Measurements from ENCODE around the gene FKBP10. TPM values are rescaled to one million over a fixed set of nuclear protein-coding genes. Genes with fewer than 3 reads are reported as not detected.

The FKBP10 gene
- total RNA-seq, 1 donor from 2014 or later, result 81.6 TPM

DNA sequence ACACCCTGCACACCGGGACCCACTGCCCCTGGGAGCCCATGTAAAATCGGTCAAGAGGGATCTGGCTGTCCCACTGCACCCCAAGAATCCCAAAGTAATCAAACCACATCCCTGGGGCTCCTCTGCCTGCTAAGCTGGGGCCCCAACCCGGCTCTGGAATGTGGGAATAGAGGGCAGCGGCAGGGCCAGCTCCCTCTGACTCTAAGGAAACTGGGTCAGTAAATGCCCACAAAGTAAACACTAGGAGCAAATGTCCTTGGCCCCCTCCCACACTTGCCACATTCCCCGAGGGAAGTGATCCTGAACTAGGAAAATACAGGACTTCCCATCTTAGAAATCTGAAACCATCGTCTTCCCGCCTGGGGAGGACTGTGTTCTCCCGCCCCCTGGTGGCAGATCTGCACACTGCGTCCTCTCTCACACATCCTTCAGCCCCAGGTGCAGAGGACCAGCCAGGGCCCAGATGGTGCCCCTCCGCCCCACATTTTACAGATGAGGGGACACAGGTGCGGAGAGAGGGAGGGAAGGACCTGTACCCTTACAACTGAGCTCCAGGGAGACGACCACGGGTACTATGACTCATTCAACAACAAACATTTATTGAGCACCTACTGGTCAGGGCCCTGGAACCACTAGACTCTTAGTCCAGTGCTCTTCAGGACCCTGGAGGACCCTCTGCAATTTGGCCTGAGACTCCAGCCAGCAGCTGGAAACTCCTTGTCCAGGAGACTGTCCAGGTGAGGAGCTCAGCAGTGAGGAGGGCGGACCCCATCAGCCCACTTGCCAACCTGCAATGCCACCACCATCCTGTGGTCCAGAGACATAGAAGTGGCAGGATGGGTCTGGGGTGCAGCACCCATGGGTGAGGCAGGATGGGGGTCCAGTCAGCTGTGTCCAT is 11.2 kb upstream of the FKBP10 start:
- H3K36me3 ChIP-seq (ENCODE audit: control insufficient read depth, insufficient read depth, low read length), result peaks cover 6% of the 10 kb centered on the region
- TF ChIP-seq, protein P1, sequence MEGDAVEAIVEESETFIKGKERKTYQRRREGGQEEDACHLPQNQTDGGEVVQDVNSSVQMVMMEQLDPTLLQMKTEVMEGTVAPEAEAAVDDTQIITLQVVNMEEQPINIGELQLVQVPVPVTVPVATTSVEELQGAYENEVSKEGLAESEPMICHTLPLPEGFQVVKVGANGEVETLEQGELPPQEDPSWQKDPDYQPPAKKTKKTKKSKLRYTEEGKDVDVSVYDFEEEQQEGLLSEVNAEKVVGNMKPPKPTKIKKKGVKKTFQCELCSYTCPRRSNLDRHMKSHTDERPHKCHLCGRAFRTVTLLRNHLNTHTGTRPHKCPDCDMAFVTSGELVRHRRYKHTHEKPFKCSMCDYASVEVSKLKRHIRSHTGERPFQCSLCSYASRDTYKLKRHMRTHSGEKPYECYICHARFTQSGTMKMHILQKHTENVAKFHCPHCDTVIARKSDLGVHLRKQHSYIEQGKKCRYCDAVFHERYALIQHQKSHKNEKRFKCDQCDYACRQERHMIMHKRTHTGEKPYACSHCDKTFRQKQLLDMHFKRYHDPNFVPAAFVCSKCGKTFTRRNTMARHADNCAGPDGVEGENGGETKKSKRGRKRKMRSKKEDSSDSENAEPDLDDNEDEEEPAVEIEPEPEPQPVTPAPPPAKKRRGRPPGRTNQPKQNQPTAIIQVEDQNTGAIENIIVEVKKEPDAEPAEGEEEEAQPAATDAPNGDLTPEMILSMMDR (IDR thresholded peaks at IDR 0.05; ENCODE audit: insufficient read depth, low read length, severe bottlenecking), result peak; percentile 95
- H3K4me3 ChIP-seq (ENCODE audit: low read depth, low read length), result peak overlapping the region; percentile 23
- peak; percentile 79 for DNase-seq (ENCODE audit: low read depth)
- no peaks in the 10 kb centered on the region for H3K27me3 ChIP-seq (ENCODE audit: control insufficient read depth, insufficient read depth, low read length)
- peak; percentile 79 for FAIRE-seq

DNA sequence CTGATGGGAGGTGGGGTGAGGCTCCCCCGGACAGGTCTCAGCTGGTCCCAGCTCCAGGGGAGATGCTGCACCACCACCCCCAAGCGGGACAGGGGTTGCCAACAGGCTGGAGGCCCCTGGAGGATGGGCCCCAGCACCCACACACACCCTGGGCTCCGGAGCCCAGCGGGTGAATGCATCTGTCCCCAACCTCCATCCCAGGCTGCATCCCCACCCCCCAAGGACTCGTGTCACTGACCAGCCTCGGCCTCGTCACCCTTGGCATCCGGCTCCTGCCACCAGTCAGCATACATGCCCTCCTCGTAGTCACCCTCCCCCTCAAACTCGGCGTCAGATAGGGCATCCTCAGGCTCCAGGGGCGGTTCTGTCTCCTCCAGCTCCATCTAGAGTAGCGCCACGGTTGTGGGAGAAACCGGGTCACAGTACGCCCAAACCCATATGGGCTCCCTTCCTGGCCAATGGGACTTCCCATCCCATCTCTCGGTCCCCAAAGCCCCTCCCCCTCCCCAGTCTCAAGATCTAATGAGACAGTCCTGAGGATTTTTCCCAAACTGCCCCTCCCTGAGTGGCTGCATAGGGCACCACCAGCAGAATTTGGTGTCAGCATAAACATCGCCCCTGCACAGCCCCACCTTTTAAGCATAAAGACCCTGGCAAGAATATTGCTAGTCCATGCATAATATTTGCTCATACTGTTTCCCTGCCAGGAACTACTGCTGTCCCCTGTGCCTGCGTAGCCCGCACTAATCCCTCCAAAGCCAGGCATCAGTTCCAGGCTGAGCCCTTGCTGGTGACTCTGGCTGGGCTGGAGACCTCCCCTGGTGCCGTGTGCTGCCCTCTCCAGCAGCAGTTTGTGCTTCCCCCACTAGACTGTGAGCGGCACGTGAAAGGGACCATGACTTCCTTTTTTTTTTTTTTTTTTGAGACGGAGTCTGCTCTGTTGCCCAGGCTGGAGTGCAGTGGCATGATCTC is 9.5 kb upstream of the FKBP10 start:
- FAIRE-seq (no peak), DNase-seq (ENCODE audit: low read depth) (no peak)
- H3K27me3 ChIP-seq (ENCODE audit: control insufficient read depth, insufficient read depth, low read length), result no peaks in the 10 kb centered on the region
- no peak overlapping the region for H3K4me3 ChIP-seq (ENCODE audit: low read depth, low read length)
- TF ChIP-seq, protein P1 (IDR thresholded peaks at IDR 0.05; ENCODE audit: insufficient read depth, low read length, severe bottlenecking), result no peak
- H3K36me3 ChIP-seq (ENCODE audit: control insufficient read depth, insufficient read depth, low read length), result peaks cover 12% of the 10 kb centered on the region

DNA sequence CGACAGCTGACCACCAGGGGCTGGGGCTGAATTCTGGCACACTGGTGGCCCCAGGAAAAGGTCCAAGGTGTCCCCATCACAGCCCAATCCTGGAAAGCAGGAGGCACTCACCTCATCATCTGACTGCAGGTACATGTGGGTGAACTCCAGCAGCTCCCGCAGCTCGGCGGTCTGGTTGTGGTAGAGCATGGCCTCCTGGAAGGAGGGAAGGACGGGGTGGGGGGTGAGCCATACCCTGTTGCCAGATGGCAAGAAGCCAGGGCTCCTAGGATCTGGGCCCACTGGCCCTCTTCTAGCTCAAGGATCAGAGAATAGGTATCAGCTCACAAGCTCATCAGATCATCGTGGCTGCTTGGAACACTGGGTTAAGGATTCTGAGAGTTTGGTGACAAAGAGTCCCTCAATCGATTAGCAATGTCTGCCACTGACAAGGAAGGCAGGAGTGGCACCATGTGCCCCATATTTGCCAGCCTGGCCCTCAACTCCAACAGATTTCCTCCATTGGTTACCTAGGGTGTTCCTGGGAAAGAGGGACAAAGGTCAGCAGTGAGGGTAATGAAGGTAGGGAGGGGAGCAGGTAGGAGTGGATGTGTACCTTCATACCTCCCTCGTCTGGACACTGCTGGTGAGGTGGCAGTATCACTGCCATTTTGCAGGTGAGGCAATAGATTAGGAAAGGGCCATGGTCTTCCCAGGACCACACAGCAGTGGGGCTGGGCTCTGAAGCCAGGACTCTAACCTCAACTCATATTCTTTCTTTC is 5.9 kb upstream of the FKBP10 start:
- TF ChIP-seq, protein P1 (IDR thresholded peaks at IDR 0.05; ENCODE audit: insufficient read depth, low read length, severe bottlenecking), result no peak
- no peak for FAIRE-seq
- Histone ChIP-seq H3K36me3 (ENCODE audit: control insufficient read depth, insufficient read depth, low read length) (peaks cover 11% of the 10 kb centered on the region), H3K4me3 (ENCODE audit: low read depth, low read length) (no peak overlapping the region), H3K27me3 (ENCODE audit: control insufficient read depth, insufficient read depth, low read length) (no peaks in the 10 kb centered on the region)
- no peak for DNase-seq (ENCODE audit: low read depth)

DNA sequence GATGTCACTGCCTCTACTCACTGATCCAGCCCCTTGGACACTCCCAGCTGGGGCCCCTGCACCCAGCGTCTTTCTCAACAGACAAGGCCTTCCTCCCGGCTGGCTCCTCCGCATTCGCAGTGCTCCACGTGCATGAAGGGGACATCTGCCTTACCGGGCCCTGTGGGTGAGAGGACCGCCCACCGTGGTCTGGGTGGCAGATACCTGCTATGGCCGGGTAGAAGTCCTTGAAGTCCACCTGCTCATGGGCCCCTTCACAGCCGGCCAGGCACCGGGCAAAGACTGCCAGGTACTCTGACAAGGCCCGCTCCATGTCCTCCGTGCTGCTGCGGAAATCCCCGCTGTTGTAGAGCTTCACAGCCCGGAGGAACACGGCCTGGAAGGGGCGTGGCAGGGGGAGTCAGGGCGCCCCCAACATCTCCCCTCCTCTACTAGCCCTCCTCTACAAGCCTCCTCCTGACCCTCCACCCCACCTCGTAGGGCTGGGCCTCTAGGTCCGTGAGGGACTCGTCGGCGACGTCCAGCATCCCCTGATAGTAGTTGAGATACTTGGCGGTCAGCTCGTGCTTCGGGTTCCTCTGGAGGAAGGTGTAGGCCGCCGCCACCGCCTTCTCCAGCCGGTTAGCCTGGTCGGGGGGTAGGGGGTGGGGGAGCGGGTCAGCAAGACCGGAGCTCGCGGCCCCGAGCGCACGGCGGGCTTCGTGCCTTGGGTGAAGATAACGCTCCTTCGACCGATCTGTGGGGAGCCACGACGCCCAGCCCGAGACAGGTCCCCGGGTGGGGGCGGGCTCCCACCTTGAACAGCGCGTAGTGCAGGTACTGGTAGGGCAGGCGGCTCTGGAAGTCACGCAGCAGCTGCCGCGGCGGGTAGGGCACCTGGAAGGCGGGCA is 1.9 kb upstream of the FKBP10 start:
- FAIRE-seq, result no peak
- TF ChIP-seq, protein P1 (IDR thresholded peaks at IDR 0.05; ENCODE audit: insufficient read depth, low read length, severe bottlenecking), result no peak
- peak overlapping the region; percentile 57 for H3K4me3 ChIP-seq (ENCODE audit: low read depth, low read length)
- DNase-seq (ENCODE audit: low read depth), result no peak
- H3K36me3 ChIP-seq (ENCODE audit: control insufficient read depth, insufficient read depth, low read length), result peaks cover 10% of the 10 kb centered on the region
- H3K27me3 ChIP-seq (ENCODE audit: control insufficient read depth, insufficient read depth, low read length), result no peaks in the 10 kb centered on the region

All from bronchial epithelial cell (primary cell).